ENCODE measurements around the gene ICAM4. TPM values are rescaled to one million over a fixed set of nuclear protein-coding genes. Genes with fewer than 3 reads are reported as not detected.

Gene ICAM4
- total and polyA plus RNA-seq, 2 of the 13 experiments (the other 11 are each of a cell fraction or from before 2014, with no cell fraction given), result 2.9 to 4.0 TPM

DNA sequence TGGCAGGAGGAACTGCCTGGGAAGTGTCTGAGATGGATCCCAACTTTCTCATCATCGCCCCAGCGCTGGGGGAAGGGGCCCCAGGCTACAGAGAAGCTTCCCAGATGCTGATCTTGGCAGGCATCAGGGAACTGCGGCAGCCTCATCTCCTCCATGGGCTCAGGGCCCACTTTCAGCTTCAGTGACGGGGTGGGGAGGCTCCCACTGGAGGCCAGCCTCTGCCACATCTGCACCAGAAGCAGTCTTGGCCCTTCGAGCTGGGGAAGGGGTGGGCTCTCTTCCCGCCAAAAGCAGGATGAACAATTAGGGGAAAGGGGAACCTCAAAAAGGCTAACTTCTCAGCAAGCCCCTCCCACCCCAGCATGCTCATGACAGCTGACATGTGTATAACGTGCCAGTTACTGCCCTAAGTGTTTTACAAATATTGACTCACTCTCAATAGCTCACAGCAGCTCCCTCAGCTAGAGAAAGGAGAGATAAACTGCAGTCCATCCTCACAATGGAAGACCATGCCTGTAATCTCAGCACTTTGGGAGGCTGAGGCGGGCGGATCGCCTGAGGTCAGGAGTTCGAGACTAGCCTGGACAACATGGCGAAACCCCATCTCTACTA is 48.5 kb upstream of the ICAM4 start (continued):
- TF ChIP-seq, protein P1, sequence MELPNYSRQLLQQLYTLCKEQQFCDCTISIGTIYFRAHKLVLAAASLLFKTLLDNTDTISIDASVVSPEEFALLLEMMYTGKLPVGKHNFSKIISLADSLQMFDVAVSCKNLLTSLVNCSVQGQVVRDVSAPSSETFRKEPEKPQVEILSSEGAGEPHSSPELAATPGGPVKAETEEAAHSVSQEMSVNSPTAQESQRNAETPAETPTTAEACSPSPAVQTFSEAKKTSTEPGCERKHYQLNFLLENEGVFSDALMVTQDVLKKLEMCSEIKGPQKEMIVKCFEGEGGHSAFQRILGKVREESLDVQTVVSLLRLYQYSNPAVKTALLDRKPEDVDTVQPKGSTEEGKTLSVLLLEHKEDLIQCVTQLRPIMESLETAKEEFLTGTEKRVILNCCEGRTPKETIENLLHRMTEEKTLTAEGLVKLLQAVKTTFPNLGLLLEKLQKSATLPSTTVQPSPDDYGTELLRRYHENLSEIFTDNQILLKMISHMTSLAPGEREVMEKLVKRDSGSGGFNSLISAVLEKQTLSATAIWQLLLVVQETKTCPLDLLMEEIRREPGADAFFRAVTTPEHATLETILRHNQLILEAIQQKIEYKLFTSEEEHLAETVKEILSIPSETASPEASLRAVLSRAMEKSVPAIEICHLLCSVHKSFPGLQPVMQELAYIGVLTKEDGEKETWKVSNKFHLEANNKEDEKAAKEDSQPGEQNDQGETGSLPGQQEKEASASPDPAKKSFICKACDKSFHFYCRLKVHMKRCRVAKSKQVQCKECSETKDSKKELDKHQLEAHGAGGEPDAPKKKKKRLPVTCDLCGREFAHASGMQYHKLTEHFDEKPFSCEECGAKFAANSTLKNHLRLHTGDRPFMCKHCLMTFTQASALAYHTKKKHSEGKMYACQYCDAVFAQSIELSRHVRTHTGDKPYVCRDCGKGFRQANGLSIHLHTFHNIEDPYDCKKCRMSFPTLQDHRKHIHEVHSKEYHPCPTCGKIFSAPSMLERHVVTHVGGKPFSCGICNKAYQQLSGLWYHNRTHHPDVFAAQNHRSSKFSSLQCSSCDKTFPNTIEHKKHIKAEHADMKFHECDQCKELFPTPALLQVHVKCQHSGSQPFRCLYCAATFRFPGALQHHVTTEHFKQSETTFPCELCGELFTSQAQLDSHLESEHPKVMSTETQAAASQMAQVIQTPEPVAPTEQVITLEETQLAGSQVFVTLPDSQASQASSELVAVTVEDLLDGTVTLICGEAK (IDR thresholded peaks at IDR 0.05), result no peak
- TF ChIP-seq, protein P1 (CRISPR knock-in tag; IDR thresholded peaks at IDR 0.05), result no peak
- TF ChIP-seq CTCF (CRISPR knock-in tag; IDR thresholded peaks at IDR 0.05), result peak; percentile 9; the same call in 1 of the 2 replicates
- TF ChIP-seq SIN3B (IDR thresholded peaks at IDR 0.05; ENCODE audit: low read length), result no peak
- TF ChIP-seq NAIF1 (CRISPR knock-in tag; IDR thresholded peaks at IDR 0.05; ENCODE audit: borderline replicate concordance), result no peak
- no peak for TF ChIP-seq CREBL2 (CRISPR knock-in tag; IDR thresholded peaks at IDR 0.05; ENCODE audit: borderline replicate concordance)
- no peak for TF ChIP-seq ZNF557 (CRISPR knock-in tag; IDR thresholded peaks at IDR 0.05)
- no peak for TF ChIP-seq ISX (CRISPR knock-in tag; conservative IDR thresholded peaks at IDR 0.05)
- TF ChIP-seq CBX1 (IDR thresholded peaks at IDR 0.05; ENCODE audit: low read depth), result no peak
- no peak for TF ChIP-seq ZNF781 (CRISPR knock-in tag; IDR thresholded peaks at IDR 0.05; ENCODE audit: borderline replicate concordance, not compliant biosample characterization)
- TF ChIP-seq, protein P2, sequence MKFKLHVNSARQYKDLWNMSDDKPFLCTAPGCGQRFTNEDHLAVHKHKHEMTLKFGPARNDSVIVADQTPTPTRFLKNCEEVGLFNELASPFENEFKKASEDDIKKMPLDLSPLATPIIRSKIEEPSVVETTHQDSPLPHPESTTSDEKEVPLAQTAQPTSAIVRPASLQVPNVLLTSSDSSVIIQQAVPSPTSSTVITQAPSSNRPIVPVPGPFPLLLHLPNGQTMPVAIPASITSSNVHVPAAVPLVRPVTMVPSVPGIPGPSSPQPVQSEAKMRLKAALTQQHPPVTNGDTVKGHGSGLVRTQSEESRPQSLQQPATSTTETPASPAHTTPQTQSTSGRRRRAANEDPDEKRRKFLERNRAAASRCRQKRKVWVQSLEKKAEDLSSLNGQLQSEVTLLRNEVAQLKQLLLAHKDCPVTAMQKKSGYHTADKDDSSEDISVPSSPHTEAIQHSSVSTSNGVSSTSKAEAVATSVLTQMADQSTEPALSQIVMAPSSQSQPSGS (CRISPR knock-in tag; IDR thresholded peaks at IDR 0.05), result peak; percentile 54; the same call in 1 of the 2 replicates
- TF ChIP-seq MTF2 (CRISPR knock-in tag; IDR thresholded peaks at IDR 0.05; ENCODE audit: borderline replicate concordance), result no peak
- no peak for TF ChIP-seq SIN3A (IDR thresholded peaks at IDR 0.05; ENCODE audit: borderline replicate concordance, low read depth, low read length)
- no peak for TF ChIP-seq KLF6 (CRISPR knock-in tag; IDR thresholded peaks at IDR 0.05)
